HCT116 (cell line): Measurements from ENCODE around the gene TEX9. TPM values are rescaled to one million over a fixed set of nuclear protein-coding genes. Genes with fewer than 3 reads are reported as not detected.

ENCODE experiments used
- ATAC-seq: fragments of 200-7000 bp; cut with Tn5 transposase; 2 replicates; pipeline ENCODE4 v1.9.1; 2020; ENCODE audit warnings: mild to moderate bottlenecking, moderate library complexity
- BruUV-seq: library from RNA; stranded (reverse); fragments of 400-500 nt; replicated peaks from 2 replicates; lab custom pipeline; 2021; lab: Mats Ljungman, UMichigan
- CTCF ChIA-PET: fragments of 300-600 bp; sonication (Branson Sonifier 250); formaldehyde crosslinking; loops from one replicate; lab custom pipeline; 2021; ENCODE audit warnings: antibody characterized with exemption; lab: Charles Lee
- POLR2A ChIA-PET: fragments of 300-600, 350-600 bp; sonication (Branson Sonifier 250); formaldehyde crosslinking; loops from one replicate; lab custom pipeline; 2021; ENCODE audit warnings: antibody characterized with exemption; lab: Charles Lee
- RAD21 ChIA-PET, 2 experiments: fragments of 300-600 bp; sonication (Branson Sonifier 250); formaldehyde crosslinking; loops; one replicate each; lab custom pipeline; 2023; ENCODE audit warnings: low total read pairs in 2 of 2; ENCODE audit not compliant: uncharacterized antibody in 2 of 2, unreplicated experiment in 2 of 2, low non-redundant PET in 1 of 2; lab: Charles Lee
- DNase-seq: peaks from one replicate; pipeline ENCODE4 v3.0.0-alpha.2; 2010; ENCODE audit warnings: low read depth, low spot score
- H2AFZ ChIP-seq: fragments of 200-600 bp; shearing (Covaris generic), sonication (generic); 2 replicates; pipeline ENCODE4 v1.6.1; 2017; ENCODE audit warnings: low read depth, mixed run types, mixed read lengths, antibody characterized with exemption, low read length; ENCODE audit not compliant: poor library complexity, severe bottlenecking
- H3K27ac ChIP-seq: 2 replicates; pipeline ENCODE4 v1.5.1; 2012; ENCODE audit warnings: low read depth, low read length
- H3K27me3 ChIP-seq: fragments of 200-600 bp; sonication (generic); 2 replicates; pipeline ENCODE4 v1.6.1; 2016; ENCODE audit warnings: mixed run types, low read length, mixed read lengths; ENCODE audit not compliant: insufficient read depth
- H3K36me3 ChIP-seq, 2 experiments: fragments of 200-500 bp in 1 of 2; fragments of 200-600 bp in 1 of 2; sonication (Bioruptor generic) in 1 of 2; sonication (generic) in 1 of 2; 2 replicates each; pipeline versions ENCODE4 v1.5.1 to v1.6.1; 2014 to 2016; ENCODE audit warnings: low read length in 2 of 2, inconsistent platforms in 1 of 2, mixed read lengths in 1 of 2, mixed run types in 1 of 2; ENCODE audit not compliant: insufficient read depth in 2 of 2, control insufficient read depth in 1 of 2
- H3K4me1 ChIP-seq, 2 experiments: fragments of 200-600 bp in 1 of 2; sonication (generic) in 1 of 2; 2 replicates each; pipeline versions ENCODE4 v1.5.1 to v1.6.1; 2012 to 2017; ENCODE audit warnings: low read length in 2 of 2, inconsistent platforms in 1 of 2, mild to moderate bottlenecking in 1 of 2, mixed read lengths in 1 of 2, mixed run types in 1 of 2, moderate library complexity in 1 of 2; ENCODE audit not compliant: insufficient read depth in 2 of 2, control insufficient read depth in 1 of 2
- H3K4me2 ChIP-seq: fragments of 200-600 bp; sonication (generic); 2 replicates; pipeline ENCODE4 v1.6.1; 2017; ENCODE audit warnings: mixed run types, low read length, mixed read lengths
- H3K4me3 ChIP-seq, 2 experiments: fragments of 200-600 bp in 1 of 2; sonication (generic) in 1 of 2; replicated peaks in 1 of 2; 2 replicates each; pipeline ENCODE4 v1.5.1; 2011 to 2016; ENCODE audit warnings: low read length in 2 of 2, control low read depth in 1 of 2, low read depth in 1 of 2, mild to moderate bottlenecking in 1 of 2, mixed read lengths in 1 of 2, mixed run types in 1 of 2
- H3K79me2 ChIP-seq: fragments of 200-600 bp; sonication (generic); 2 replicates; pipeline ENCODE4 v1.6.1; 2017; ENCODE audit warnings: mild to moderate bottlenecking, mixed run types, low read length, moderate library complexity, mixed read lengths; ENCODE audit not compliant: insufficient read depth
- H3K9ac ChIP-seq: fragments of 200-600 bp; sonication (generic); 2 replicates; pipeline ENCODE4 v1.6.1; 2016; ENCODE audit warnings: low read length, mixed read lengths
- H3K9me2 ChIP-seq: fragments of 200-600 bp; sonication (generic), shearing (Covaris generic); 2 replicates; pipeline ENCODE4 v1.6.1; 2017; ENCODE audit warnings: mixed run types, mild to moderate bottlenecking, moderate library complexity; ENCODE audit not compliant: insufficient read depth
- H3K9me3 ChIP-seq, 2 experiments: fragments of 200-500 bp in 1 of 2; fragments of 200-600 bp in 1 of 2; sonication (Bioruptor generic) in 1 of 2; sonication (generic) in 1 of 2; 2 replicates each; pipeline ENCODE4 v1.6.1; 2014 to 2017; ENCODE audit warnings: low read length in 2 of 2, mixed read lengths in 2 of 2, inconsistent platforms in 1 of 2, low read depth in 1 of 2, mild to moderate bottlenecking in 1 of 2, mixed run types in 1 of 2, moderate library complexity in 1 of 2; ENCODE audit not compliant: control insufficient read depth in 1 of 2, insufficient read depth in 1 of 2
- H4K20me1 ChIP-seq: fragments of 200-600 bp; sonication (generic), shearing (Covaris generic); 2 replicates; pipeline ENCODE4 v1.6.1; 2017; ENCODE audit warnings: mixed run types, mild to moderate bottlenecking, moderate library complexity; ENCODE audit not compliant: insufficient read depth
- CBX3 ChIP-seq: IDR thresholded peaks from 2 replicates; pipeline ENCODE4 v1.6.1; 2012; ENCODE audit warnings: low read depth
- CEBPB ChIP-seq: IDR thresholded peaks from 2 replicates; pipeline ENCODE4 v1.6.1; 2012; ENCODE audit warnings: low read depth
- JUND ChIP-seq: IDR thresholded peaks from 2 replicates; pipeline ENCODE4 v1.6.1; 2012
- POLR2A ChIP-seq: IDR thresholded peaks from 2 replicates; pipeline ENCODE4 v1.7.0; 2011; ENCODE audit warnings: borderline replicate concordance; ENCODE audit not compliant: insufficient read depth, insufficient read length; ENCODE audit errors: extremely low read depth
- SIN3A ChIP-seq: IDR thresholded peaks from 2 replicates; pipeline ENCODE4 v1.6.1; 2012; ENCODE audit warnings: low read depth
- SP1 ChIP-seq: IDR thresholded peaks from 2 replicates; pipeline ENCODE4 v1.6.1; 2012; ENCODE audit warnings: low read depth
- SRF ChIP-seq: IDR thresholded peaks from 2 replicates; pipeline ENCODE4 v1.6.1; 2012; ENCODE audit warnings: low read depth
- intact Hi-C: fragments of 100-400 bp; cut with micrococcal nuclease; formaldehyde crosslinking; loops from 2 replicates; pipeline ENCODE4 v1.10.0; 2022
- total RNA-seq: library from RNA; stranded (reverse); gene quantifications from one replicate; pipeline ENCODE4 v1.2.1, GENCODE V29; 2021; ENCODE audit not compliant: unreplicated experiment
- TF ChIP-seq, protein P1 (sequence below), 3 experiments: fragments of 200-600 bp in 1 of 3; sonication (generic) in 1 of 3; IDR thresholded peaks in 2 of 3; conservative IDR thresholded peaks in 1 of 3; 2 replicates each; pipeline ENCODE4 v1.5.1; 2012 to 2017; ENCODE audit warnings: low read depth in 2 of 3, low read length in 2 of 3, antibody characterized with exemption in 1 of 3, borderline replicate concordance in 1 of 3, control low read depth in 1 of 3, mild to moderate bottlenecking in 1 of 3, mixed read lengths in 1 of 3, mixed run types in 1 of 3, moderate library complexity in 1 of 3; ENCODE audit not compliant: insufficient read depth in 1 of 3
- TF ChIP-seq, protein P2 (sequence below): IDR thresholded peaks from 2 replicates; pipeline ENCODE4 v1.6.1; 2012; ENCODE audit warnings: low read depth
- TF ChIP-seq, protein P3 (sequence below): IDR thresholded peaks from 2 replicates; pipeline ENCODE4 v1.6.1; 2011; ENCODE audit warnings: mild to moderate bottlenecking, low read length, moderate library complexity; ENCODE audit not compliant: insufficient replicate concordance; ENCODE audit errors: extremely low read depth
- TF ChIP-seq, protein P4 (sequence below): IDR thresholded peaks from 2 replicates; pipeline ENCODE4 v1.6.1; 2012

The TEX9 gene
- total RNA-seq, 1 experiment from 2014 or later = 5.2 TPM

DNA sequence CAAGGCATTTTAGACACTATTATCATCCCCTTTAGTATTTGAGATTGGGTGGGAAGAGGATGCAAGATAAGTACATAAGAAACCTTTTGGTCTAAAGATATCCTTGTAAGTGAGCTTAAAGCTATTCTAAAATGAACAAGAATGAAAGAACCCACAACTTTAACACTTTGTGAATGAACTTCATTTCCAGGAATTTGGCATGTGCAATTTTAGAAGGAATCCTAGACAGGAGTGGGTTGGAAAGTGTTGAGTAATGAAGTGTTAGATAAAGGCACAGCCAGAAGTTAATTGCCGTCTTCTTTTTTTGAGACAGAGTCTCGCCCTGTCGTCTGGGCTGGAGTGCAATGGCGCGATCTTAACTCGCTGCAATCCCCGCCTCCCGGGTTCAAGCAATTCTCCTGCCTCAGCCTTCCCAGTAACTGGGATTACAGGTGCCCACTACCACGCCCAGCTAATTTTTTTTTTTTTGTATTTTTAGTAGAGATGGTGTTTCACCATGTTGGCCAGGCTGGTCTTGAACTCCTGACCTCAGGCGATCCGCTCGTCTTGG, 13.2 kb upstream of the TEX9 start:
- no peak overlapping the region for H3K9ac ChIP-seq
- H3K27me3 ChIP-seq = no peaks in the 10 kb centered on the region
- H3K4me2 ChIP-seq = no peak overlapping the region
- H3K9me2 ChIP-seq = no peaks in the 10 kb centered on the region
- ATAC-seq (no peak), DNase-seq (no peak)
- no peak for TF ChIP-seq POLR2A
- TF ChIP-seq, protein P1, sequence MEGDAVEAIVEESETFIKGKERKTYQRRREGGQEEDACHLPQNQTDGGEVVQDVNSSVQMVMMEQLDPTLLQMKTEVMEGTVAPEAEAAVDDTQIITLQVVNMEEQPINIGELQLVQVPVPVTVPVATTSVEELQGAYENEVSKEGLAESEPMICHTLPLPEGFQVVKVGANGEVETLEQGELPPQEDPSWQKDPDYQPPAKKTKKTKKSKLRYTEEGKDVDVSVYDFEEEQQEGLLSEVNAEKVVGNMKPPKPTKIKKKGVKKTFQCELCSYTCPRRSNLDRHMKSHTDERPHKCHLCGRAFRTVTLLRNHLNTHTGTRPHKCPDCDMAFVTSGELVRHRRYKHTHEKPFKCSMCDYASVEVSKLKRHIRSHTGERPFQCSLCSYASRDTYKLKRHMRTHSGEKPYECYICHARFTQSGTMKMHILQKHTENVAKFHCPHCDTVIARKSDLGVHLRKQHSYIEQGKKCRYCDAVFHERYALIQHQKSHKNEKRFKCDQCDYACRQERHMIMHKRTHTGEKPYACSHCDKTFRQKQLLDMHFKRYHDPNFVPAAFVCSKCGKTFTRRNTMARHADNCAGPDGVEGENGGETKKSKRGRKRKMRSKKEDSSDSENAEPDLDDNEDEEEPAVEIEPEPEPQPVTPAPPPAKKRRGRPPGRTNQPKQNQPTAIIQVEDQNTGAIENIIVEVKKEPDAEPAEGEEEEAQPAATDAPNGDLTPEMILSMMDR (IDR thresholded peaks at IDR 0.05 in 2 of 3, conservative IDR thresholded peaks at IDR 0.05 in 1 of 3; ENCODE audit: borderline replicate concordance in 1 of 3, insufficient read depth in 1 of 3, low read depth in 2 of 3, low read length in 2 of 3) = no peak
- TF ChIP-seq, protein P2, sequence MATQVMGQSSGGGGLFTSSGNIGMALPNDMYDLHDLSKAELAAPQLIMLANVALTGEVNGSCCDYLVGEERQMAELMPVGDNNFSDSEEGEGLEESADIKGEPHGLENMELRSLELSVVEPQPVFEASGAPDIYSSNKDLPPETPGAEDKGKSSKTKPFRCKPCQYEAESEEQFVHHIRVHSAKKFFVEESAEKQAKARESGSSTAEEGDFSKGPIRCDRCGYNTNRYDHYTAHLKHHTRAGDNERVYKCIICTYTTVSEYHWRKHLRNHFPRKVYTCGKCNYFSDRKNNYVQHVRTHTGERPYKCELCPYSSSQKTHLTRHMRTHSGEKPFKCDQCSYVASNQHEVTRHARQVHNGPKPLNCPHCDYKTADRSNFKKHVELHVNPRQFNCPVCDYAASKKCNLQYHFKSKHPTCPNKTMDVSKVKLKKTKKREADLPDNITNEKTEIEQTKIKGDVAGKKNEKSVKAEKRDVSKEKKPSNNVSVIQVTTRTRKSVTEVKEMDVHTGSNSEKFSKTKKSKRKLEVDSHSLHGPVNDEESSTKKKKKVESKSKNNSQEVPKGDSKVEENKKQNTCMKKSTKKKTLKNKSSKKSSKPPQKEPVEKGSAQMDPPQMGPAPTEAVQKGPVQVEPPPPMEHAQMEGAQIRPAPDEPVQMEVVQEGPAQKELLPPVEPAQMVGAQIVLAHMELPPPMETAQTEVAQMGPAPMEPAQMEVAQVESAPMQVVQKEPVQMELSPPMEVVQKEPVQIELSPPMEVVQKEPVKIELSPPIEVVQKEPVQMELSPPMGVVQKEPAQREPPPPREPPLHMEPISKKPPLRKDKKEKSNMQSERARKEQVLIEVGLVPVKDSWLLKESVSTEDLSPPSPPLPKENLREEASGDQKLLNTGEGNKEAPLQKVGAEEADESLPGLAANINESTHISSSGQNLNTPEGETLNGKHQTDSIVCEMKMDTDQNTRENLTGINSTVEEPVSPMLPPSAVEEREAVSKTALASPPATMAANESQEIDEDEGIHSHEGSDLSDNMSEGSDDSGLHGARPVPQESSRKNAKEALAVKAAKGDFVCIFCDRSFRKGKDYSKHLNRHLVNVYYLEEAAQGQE = no peak
- no peak for TF ChIP-seq CEBPB
- TF ChIP-seq SRF = no peak
- TF ChIP-seq CBX3 = no peak
- TF ChIP-seq, protein P3, sequence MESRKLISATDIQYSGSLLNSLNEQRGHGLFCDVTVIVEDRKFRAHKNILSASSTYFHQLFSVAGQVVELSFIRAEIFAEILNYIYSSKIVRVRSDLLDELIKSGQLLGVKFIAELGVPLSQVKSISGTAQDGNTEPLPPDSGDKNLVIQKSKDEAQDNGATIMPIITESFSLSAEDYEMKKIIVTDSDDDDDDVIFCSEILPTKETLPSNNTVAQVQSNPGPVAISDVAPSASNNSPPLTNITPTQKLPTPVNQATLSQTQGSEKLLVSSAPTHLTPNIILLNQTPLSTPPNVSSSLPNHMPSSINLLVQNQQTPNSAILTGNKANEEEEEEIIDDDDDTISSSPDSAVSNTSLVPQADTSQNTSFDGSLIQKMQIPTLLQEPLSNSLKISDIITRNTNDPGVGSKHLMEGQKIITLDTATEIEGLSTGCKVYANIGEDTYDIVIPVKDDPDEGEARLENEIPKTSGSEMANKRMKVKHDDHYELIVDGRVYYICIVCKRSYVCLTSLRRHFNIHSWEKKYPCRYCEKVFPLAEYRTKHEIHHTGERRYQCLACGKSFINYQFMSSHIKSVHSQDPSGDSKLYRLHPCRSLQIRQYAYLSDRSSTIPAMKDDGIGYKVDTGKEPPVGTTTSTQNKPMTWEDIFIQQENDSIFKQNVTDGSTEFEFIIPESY = no peak
- no peak for TF ChIP-seq JUND
- no peak for TF ChIP-seq SP1
- no peak for TF ChIP-seq SIN3A
- TF ChIP-seq, protein P4, sequence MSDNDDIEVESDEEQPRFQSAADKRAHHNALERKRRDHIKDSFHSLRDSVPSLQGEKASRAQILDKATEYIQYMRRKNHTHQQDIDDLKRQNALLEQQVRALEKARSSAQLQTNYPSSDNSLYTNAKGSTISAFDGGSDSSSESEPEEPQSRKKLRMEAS = no peak
- H3K4me1 ChIP-seq = no peaks in the 10 kb centered on the region
- H3K36me3 ChIP-seq = no peaks in the 10 kb centered on the region
- no peak overlapping the region for H3K27ac ChIP-seq
- ChIA-PET RAD21 (no interaction called here), CTCF (no interaction called here), POLR2A (no interaction called here)
- H4K20me1 ChIP-seq = no peaks in the 10 kb centered on the region
- H3K4me3 ChIP-seq = no peak overlapping the region
- H3K79me2 ChIP-seq = no peaks in the 10 kb centered on the region
- H3K9me3 ChIP-seq = no peaks in the 10 kb centered on the region
- intact Hi-C loops = no loop called here
- BruUV-seq = no TSS peak
- no peak overlapping the region for H2AFZ ChIP-seq
